ENCODE results near the gene GMDS.

GRCh38 chr6:1972962-1973361, 272.4 kb downstream of the GMDS start:
- TF ChIP-seq CTCF (IDR thresholded peaks at IDR 0.05; ENCODE audit: borderline replicate concordance, extremely low read depth, low read length, poor library complexity, severe bottlenecking) (no peak), EZH2 (IDR thresholded peaks at IDR 0.05; ENCODE audit: borderline replicate concordance, low read depth, low read length, severe bottlenecking) (no peak)

All from DND-41 (cell line).